Limb (tissue), 2 donors: ENCODE data around the gene RPTOR.
"Not testable (repeated sequence)": the region's sequence is repeated elsewhere in the genome, so short reads cannot be mapped to it uniquely, and the experiment has no call there.

Experiments
- DNase-seq, 2 donors: peaks; one replicate each; pipeline ENCODE4 v3.0.0-alpha.2; 2016; ENCODE audit errors: extremely low spot score in 2 of 2

Gene RPTOR

DNA sequence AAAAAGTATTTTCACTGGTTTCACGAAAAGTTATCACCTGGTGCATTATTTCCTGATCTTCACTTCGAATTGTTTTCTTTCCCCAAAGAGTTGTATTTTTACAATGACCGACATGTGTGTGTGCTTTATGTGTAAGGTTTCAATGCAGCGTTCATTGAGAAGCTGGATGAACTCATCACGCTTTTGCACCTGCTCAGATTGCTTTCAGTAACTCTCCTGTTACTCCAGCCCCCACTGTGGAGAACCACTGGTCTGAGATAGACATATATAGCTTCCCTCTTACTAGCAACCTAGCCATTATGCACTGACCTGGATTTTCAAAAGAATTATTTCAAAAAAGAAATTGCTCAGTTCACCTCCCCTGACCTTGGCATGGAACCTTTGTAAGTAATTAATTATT is 268.7 kb downstream of the RPTOR start:
- no peak for DNase-seq

DNA sequence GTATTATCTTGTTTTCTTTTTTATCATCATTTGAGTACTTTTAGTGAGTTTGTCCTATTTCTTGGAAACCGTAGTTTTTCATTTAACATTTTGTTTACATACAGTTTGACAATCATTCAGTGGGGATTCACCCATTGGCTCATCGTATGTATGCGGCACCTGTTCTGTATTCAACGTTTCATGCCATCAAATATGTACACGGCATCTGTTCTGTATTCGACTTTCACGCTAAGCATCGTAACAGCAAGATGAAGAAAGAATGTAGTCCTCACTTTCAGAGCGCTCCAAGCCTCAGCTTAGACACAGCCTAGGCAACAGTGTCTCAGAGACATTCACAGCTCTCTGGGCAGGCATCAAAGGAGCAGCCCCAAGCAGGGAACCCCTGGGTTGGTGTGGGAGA is 269.9 kb downstream of the RPTOR start:
- no peak for DNase-seq

DNA sequence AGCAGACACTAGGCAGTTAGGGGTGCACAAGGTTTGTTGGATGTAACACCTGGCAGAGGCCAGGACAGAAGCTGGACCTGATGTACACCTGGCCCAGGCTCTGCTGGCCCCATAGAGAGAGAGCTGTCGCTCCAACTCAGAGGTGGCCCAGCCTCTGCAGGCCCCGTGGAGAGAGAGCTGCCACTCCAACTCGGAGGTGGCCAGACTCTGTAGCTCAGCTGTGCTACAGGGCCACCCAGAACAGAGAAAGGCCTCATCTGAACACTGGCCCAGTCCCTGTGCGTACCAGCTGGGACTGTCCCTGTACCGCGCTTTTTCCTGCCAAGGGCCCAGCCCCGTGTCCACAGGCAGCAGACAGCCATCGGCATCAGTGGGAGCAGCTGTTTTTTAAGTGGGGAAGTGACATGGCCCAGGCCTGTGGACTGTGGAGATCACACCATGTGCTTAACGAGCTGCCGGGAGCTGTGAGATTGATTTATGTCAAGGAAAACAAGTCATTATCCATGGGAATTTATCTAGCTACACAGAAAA is 270.6 kb downstream of the RPTOR start:
- DNase-seq = no peak

DNA sequence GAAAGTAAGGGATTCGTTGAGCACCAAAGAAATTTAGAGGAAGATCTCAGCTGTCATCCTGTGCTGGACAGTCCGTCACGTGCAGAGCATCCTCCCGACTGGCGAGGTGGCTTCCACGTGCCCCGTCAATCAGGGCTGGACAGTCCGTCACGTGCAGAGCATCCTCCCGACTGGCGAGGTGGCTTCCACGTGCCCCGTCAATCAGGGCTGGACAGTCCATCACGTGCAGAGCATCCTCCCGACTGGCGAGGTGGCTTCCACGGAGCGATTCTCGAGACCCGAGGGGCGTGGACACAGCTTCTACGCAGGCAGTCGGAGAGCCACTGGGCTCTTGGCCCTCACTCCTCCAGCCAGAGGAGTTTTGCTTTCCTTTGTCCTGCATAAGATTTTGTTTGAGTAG is 271.1 kb downstream of the RPTOR start:
- not testable (repeated sequence) for DNase-seq

DNA sequence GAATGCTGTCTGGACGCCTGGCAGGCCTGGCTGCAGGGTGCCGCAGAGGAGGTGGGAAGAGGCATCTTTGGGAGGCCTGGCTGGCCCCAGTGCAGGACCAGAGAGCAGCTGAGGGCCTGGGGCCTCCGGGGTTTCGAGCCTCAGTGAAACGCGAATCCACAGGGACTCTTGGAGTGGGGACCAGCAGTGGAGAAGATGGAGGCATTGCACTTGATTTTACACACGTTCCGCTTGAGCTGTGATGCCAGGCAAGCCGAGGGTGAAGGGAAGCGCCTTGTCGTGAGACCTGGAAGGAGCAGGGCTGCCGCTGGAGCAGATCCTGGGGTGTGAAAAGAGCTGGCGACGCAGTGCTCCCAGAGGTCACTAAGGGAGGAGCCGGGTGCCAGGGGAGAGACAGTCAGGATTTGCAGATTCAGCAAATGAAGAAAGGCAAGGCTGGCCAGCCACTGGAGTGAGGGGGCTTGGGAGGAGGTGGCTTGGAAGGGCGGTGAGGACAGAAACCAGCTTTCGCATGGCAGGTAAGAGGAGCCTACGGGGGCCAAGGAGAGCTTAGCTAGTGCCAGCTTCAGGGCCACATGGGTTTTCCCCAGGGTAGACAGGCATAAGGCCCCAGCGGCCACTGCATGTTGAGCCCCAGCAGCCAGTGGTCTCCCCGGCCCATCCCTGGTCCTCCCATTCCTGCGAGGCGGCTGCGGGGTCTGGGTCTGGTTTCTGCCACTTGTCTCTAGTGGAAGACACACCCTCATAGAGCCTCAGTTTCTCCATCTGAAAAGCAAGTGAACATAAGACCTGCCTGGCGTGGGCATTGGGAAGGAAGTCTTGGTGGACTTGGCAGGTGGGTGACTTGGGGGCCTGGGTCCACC is 271.8 kb downstream of the RPTOR start:
- DNase-seq = no peak

DNA sequence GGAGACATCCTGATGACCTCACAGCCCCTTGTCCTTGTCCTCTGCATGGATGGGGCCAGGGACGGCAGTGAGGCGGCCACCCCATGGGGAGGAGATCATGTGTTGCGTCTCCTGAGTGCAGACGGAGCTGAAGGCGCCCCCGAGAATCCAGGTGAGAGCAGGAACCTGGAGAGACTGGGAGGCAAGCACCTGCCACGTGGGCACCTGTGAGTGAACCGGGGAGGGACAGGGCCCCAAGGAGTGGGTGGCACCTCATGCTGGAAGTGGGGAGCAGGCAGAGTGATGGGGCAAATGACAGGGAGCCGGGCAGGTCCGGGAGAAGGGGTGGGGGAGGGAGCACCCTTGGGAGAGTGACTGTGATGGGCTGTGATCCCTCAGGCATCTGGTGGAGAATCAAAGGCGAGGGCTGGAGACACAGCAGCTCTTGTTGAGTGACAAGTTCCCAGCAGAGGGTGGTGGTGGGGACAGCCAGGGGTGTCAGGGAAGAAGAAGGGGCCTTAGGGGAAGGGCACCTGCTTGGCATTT is 272.7 kb downstream of the RPTOR start:
- DNase-seq = no peak

DNA sequence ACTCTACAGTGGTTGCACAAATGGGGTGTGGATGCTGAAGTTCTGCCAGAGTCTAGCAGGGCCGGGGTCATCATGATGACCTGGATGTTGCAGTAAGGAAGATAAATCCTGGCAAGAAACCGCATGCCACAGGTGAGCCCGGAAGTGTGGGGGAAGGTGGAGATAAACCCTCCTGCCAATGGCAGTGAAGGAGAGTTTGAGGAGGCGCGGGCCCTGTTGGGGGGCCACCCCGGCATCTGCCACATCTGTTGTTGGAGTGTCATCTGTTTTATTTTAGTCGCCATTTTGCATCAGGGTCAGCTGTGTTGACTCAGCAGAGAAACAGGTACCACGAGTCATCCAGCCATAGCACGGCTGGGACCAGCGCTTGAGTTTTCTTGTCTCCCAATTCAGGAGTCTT is 273.2 kb downstream of the RPTOR start:
- DNase-seq = no peak

DNA sequence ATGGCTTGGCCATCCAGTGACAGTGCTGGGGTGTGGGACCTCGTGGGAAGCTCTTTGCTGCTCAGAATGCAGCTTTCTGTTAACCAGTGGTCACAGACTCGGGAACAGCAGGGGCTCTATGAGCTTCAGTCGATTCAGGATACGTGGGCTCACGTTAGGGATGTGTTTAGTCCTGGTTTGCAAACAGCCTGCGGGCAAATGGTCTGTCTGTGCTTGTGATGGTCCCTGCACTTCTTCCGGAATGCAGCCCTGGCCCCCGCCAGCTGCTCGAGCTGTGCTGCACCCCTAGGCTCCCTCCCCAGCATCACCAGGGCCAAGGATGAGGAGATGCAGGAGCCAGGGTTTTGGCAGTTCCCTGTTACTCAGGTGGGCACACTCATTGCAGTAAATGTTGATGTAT is 274.2 kb downstream of the RPTOR start:
- no peak for DNase-seq

DNA sequence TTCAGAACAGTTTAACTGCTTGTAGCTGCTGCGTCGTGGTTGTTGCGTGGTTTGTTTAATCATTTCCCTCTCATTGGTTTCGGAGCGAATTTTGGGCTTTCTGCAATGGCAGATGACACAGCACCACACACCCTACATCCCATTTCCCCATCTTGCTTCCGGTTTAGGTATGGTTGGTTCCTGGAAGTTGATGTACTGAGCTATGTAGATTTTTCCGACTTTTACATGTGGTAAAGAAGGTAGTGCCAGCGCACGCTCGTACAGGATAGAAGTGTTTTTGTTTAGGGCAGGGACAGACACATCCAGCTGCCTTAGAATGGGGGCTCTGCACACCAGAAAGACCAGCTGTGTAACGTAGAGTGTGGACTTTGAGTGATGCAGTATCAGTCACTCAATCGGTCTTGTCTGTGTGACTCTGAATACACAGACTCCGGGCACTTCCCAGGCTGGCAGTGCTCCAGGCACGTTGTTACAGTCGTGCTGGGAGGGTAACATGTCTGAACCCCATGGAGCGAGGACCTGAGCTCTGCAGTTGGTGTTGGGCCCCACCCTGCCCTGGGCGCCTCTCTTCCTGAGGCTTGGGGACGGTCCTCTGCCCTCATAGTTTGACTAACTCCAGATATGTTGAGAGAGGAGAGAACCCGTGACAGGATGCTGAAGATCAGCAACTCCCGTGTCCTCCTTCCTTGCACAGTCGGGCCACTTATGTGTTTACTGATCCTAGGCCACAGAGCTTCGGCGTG is 275.0 kb downstream of the RPTOR start:
- no peak for DNase-seq

DNA sequence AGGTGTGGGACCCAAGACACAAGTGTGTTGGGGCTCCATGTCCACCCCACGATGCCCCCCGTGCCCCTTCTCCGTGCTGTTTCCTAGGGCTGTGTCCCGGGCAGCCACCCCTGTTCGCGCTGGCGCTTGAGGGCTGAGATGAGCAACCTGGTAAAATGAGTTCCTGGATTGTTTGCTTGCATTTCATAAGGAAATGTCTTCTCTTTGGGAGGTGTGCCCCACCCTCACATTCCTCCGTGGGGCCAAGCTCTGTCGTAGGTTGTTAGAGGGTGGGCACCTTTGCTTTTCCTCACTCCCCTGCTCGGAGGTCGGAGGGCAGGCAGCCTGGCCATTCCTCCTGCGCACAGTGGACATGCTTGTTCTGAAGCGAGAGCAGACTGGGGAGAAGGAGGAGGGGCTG is 275.7 kb downstream of the RPTOR start:
- no peak for DNase-seq

DNA sequence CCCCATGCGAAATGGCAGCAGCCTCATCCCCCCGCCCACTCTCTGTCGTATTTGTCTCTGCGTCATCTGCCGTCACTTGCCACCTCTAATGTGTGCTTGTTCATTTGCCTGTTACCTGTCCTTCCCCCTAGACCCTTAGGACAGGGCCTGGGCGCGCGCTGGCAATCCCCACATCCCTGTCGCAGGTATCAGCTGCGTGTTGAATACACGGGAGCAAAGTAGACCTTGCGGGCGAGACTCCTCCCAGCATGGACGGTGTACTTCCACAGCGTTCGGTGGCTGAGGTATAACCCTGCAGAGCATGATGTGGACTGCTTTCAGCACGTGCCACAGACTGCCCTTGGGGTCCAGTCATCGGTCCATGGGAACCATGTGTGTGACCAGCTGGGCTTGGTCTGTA is 276.9 kb downstream of the RPTOR start:
- no peak for DNase-seq

DNA sequence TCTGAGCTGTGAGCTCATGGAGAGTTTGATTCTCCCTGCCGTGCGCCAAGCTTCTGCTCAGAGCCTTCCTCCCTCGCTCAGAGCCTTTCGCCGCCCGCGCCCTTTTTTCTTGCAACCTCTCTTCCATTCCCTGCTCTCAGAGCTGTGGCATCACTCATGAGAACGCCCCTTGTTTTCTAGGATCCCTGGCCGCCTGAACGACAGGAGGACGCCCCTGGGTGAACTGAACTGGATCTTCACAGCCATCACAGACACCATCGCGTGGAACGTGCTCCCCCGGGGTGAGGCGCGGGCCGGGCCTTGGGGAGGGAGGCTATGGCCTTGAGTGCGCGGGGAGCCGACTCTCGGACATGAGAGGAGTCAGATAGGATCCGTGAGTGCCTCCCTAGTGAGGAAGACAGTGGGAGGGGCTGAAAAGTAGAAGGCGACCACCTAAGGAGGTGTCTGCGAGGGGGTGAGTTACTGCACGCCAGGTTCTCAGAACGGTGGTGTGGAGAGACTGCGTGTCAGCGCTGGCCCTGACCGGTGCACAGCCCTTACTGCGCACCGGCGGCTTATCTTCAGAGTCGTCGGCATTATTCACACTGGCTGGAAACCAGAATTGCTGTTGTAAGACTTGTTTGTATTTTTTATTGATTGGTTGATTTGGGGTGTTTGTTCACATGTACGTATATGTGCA is 277.5 kb downstream of the RPTOR start:
- DNase-seq = no peak

DNA sequence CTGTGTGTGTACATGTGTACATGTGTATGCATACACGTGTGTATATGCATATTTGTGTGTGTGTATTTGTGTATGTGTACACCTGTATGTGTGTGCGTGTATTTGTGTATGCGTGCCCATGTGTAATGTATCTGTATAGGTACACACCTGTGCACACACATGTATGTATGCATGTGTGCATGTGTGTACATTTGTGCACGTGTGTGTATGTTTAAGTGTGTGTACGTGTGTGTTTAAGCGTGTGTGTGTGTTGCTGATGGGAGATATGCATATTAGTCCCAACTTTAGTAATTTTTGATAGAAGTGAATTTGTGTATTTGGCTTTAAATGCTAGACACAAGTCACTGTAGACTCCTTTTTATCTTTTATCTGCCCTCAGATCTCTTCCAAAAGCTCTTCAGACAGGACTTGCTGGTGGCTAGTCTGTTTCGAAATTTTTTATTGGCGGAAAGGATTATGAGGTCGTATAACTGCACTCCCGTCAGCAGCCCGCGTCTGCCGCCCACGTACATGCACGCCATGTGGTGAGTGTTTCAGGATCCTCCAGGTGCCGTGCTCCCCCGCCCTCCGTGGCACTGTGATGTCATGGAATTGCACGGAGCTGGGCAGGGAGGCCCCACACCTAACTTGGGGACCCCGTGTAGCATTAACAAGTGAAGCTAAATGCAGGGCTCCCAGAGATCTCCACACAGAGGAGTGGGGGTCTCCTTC is 278.2 kb downstream of the RPTOR start:
- no peak for DNase-seq

DNA sequence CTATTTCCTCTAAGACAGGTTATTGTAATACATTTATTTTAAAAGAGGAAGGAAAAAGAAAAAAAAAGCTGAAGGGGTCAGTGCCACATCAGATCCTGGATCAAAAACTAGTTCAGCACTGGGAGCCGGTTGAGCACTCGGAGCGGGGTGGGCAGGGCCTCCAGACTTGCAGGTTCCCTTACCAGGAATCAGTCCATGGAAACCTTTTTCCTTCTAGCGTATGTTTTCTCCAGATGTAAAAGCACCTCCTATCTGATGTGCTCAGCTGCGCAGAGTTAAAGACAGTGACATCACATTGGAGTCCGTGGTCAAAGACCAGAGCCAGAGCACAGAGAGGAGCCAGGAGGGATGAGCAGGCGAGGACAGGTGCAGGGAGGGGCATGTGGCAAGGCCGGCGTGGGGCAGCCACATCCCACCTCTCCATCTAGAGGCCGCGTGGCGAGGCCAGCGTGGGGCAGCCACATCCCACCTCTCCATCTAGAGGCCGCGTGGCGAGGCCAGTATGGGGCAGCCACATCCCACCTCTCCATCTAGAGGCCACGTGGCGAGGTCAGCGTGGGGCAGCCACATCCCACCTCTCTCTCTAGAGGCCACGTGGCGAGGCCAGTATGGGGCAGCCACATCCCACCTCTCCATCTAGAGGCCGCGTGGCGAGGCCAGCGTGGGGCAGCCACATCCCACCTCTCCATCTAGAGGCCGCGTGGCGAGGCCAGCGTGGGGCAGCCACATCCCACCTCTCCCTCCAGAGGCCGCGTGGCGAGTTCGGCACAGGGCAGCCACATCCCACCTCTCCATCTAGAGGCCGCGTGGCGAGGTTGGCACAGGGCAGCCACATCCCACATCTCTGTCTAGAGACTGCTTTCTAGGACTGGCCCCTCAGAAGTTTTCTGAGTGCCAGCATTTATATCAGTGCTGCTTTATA is 280.2 kb downstream of the RPTOR start:
- DNase-seq = no peak

DNA sequence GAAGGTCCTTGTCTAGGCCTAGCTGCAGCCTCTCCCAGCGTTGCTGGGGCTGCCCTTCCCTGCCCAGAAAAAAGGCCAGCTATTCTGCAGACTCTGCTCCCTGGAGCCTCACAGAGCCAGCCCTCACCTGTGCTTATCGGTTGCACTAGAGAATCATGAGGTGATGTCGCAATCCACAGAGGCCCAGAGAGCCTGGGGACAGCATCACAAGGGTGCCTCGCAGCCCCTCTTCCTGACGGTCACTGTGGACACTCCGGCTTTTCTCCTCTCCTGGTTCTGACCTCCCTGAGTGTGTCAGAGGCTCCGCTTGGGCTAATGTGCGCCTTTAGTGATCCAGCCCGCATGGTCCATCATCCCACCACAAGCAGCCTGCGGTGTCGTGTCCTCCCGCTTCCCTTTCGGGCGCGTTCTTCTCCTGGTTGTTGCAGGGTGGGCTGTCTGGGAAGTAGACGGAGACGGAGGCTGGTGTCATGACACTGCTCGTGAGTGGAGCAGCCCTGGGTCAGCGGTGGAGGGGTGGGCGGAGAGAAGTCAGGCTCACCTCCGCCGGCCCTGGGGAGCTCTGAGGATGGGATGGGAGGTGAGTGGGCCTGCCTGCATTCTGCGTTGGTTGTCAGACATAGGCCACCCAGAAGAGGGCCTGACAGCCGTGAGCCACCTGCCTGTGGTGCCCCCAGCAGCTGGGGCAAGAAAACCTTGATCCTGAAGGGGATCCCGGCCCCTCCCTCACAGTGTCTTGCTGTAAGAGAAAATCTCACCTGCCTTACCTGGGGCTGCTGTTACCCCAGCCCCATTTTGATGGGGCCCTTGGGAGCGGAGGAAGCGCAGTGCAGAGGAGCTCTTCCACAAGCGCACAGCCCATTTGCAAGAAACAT is 281.1 kb downstream of the RPTOR start:
- DNase-seq = no peak

DNA sequence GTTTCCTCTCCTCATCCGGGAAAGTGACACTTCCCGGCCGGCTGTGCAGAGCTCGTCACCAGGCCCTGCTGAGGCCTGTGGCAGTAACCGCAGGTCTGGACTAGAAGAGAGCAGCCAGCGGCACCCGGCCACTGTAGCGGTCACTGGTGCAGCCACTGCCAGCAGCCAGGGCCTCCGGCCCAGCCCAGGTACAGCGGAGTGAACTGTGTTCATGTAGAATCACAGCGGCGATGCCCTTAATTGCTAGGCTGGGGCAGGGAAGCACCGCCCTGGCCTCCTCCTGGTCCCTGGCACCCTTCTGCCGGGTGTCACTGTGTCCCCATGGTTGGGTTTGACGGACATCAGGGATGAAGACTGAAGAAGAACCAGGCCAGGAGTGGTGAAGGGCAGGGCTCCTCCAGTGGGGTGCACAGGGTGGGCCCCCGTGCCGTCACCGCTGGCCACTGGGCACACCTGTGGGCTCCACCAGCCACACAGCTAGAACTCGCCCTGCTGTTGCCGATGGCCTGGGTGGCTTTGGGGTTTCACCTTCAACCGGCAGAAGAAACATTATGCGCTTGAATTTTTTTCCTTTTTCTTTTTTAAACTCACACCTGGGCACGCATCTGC is 281.8 kb downstream of the RPTOR start:
- no peak for DNase-seq

DNA sequence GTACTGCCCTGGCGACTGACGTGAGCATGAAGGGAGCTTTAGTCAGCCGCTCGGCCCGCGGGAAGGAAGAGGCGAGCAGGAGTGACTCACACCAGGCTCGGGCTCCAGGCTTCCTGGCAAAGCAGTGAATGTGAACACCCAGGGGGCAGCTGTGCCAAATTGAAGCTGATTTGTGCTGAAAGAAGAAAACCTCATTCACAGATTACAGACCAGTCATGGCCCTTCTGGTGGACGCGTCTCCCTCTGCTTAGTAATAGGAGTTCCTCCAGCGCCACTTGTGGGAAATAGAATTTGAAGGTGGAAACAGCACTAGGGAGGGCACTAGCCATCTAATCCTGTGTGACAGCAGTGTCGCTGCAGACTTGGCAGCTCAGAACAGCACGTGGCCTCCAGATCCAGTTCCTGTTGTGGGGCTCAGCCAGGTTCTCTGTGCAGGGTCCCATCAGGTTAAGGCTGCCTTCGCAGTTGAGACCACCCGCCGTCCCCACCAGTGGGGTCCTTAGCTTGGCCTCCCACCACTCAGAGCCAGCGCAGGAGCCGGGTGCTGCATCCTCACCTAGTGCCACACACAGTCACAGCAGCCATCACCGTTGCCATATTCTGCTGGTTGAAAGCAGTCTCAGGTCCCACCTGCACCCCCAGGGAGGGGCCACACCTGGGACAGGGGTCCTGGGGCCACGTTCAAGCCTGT is 282.5 kb downstream of the RPTOR start:
- no peak for DNase-seq
